ENCODE results near the gene CROCC. TPM values are rescaled to one million over a fixed set of nuclear protein-coding genes. Genes with fewer than 3 reads are reported as not detected.

Gene CROCC
- total RNA-seq, 2 donors from 2014 or later = 21.2 to 24.5 TPM

- no peak for ATAC-seq (replicated peaks)
Measured at GRCh38 chr1:16969651-16970050, 47.9 kb downstream of the CROCC start.

GRCh38 chr1:16970132-16970910, 48.6 kb downstream of the CROCC start:
- Mint-ChIP-seq H3K9me3 (no peaks in the 10 kb centered on the region), H3K36me3 (ENCODE audit: low read depth) (peaks cover 9% of the 10 kb centered on the region), H3K4me1 (no peaks in the 10 kb centered on the region), H3K4me3 (no peak overlapping the region), H3K27me3 (no peaks in the 10 kb centered on the region), H3K27ac (no peak overlapping the region)
- no peak for ATAC-seq (replicated peaks)

More at GRCh38 chr1:16969651-16970050, 47.9 kb downstream of the CROCC start:
- H3K4me1 Mint-ChIP-seq = no peaks in the 10 kb centered on the region
- no peak overlapping the region for H3K27ac Mint-ChIP-seq
- H3K9me3 Mint-ChIP-seq = no peaks in the 10 kb centered on the region
- H3K27me3 Mint-ChIP-seq = no peaks in the 10 kb centered on the region
- H3K36me3 Mint-ChIP-seq (ENCODE audit: low read depth) = peaks cover 13% of the 10 kb centered on the region
- no peak overlapping the region for H3K4me3 Mint-ChIP-seq

- Mint-ChIP-seq H3K27ac (no peak overlapping the region), H3K4me3 (no peak overlapping the region), H3K36me3 (ENCODE audit: low read depth) (no peaks in the 10 kb centered on the region), H3K27me3 (no peaks in the 10 kb centered on the region), H3K9me3 (no peaks in the 10 kb centered on the region), H3K4me1 (no peaks in the 10 kb centered on the region)
- no peak for ATAC-seq (replicated peaks)
Measured at GRCh38 chr1:16971341-16972188, 49.8 kb downstream of the CROCC start.

GRCh38 chr1:16972189-16972895, 50.6 kb downstream of the CROCC start:
- Mint-ChIP-seq H3K9me3 (no peaks in the 10 kb centered on the region), H3K4me1 (no peaks in the 10 kb centered on the region), H3K27me3 (no peaks in the 10 kb centered on the region), H3K4me3 (no peak overlapping the region), H3K27ac (no peak overlapping the region), H3K36me3 (ENCODE audit: low read depth) (no peaks in the 10 kb centered on the region)
- ATAC-seq (replicated peaks) = no peak

GRCh38 chr1:16973215-16973614, 51.5 kb downstream of the CROCC start:
- no peaks in the 10 kb centered on the region for H3K27me3 Mint-ChIP-seq
- H3K27ac Mint-ChIP-seq = no peak overlapping the region
- no peaks in the 10 kb centered on the region for H3K36me3 Mint-ChIP-seq (ENCODE audit: low read depth)
- H3K4me1 Mint-ChIP-seq = no peaks in the 10 kb centered on the region
- no peaks in the 10 kb centered on the region for H3K9me3 Mint-ChIP-seq
- no peak overlapping the region for H3K4me3 Mint-ChIP-seq
- no peak for ATAC-seq (replicated peaks)

GRCh38 chr1:16975211-16975610, 53.5 kb downstream of the CROCC start:
- Mint-ChIP-seq H3K4me1 (no peaks in the 10 kb centered on the region), H3K27me3 (no peaks in the 10 kb centered on the region), H3K9me3 (no peaks in the 10 kb centered on the region), H3K27ac (no peak overlapping the region), H3K4me3 (no peak overlapping the region), H3K36me3 (ENCODE audit: low read depth) (no peaks in the 10 kb centered on the region)
- ATAC-seq (replicated peaks) = no peak

- Mint-ChIP-seq H3K4me3 (no peak overlapping the region), H3K36me3 (ENCODE audit: low read depth) (no peaks in the 10 kb centered on the region), H3K27me3 (peaks cover 2% of the 10 kb centered on the region), H3K27ac (no peak overlapping the region), H3K4me1 (peaks cover 2% of the 10 kb centered on the region), H3K9me3 (no peaks in the 10 kb centered on the region)
- no peak for ATAC-seq (replicated peaks)
Measured at GRCh38 chr1:16975838-16976237, 54.1 kb downstream of the CROCC start.

GRCh38 chr1:16976966-16977365, 55.2 kb downstream of the CROCC start:
- H3K9me3 Mint-ChIP-seq = no peaks in the 10 kb centered on the region
- H3K36me3 Mint-ChIP-seq (ENCODE audit: low read depth) = no peaks in the 10 kb centered on the region
- peaks cover 6% of the 10 kb centered on the region for H3K4me1 Mint-ChIP-seq
- no peak overlapping the region for H3K4me3 Mint-ChIP-seq
- peaks cover 9% of the 10 kb centered on the region for H3K27me3 Mint-ChIP-seq
- H3K27ac Mint-ChIP-seq = no peak overlapping the region
- no peak for ATAC-seq (replicated peaks)

- no peak overlapping the region for H3K4me3 Mint-ChIP-seq
- H3K36me3 Mint-ChIP-seq (ENCODE audit: low read depth) = no peaks in the 10 kb centered on the region
- H3K4me1 Mint-ChIP-seq = peaks cover 6% of the 10 kb centered on the region
- H3K27me3 Mint-ChIP-seq = peaks cover 9% of the 10 kb centered on the region
- ATAC-seq (replicated peaks) = no peak
- H3K27ac Mint-ChIP-seq = no peak overlapping the region
- H3K9me3 Mint-ChIP-seq = no peaks in the 10 kb centered on the region
Measured at GRCh38 chr1:16977377-16977776, 55.6 kb downstream of the CROCC start.

GRCh38 chr1:16978139-16978538, 56.4 kb downstream of the CROCC start:
- no peaks in the 10 kb centered on the region for H3K36me3 Mint-ChIP-seq (ENCODE audit: low read depth)
- H3K4me1 Mint-ChIP-seq = peaks cover 6% of the 10 kb centered on the region
- no peak for ATAC-seq (replicated peaks)
- peaks cover 12% of the 10 kb centered on the region for H3K27me3 Mint-ChIP-seq
- H3K27ac Mint-ChIP-seq = no peak overlapping the region
- H3K4me3 Mint-ChIP-seq = no peak overlapping the region
- no peaks in the 10 kb centered on the region for H3K9me3 Mint-ChIP-seq

- no peak for ATAC-seq (replicated peaks)
- peak overlapping the region; percentile 28 for H3K4me3 Mint-ChIP-seq
- no peak overlapping the region for H3K27ac Mint-ChIP-seq
- peaks cover 6% of the 10 kb centered on the region for H3K4me1 Mint-ChIP-seq
- H3K36me3 Mint-ChIP-seq (ENCODE audit: low read depth) = no peaks in the 10 kb centered on the region
- H3K27me3 Mint-ChIP-seq = peaks cover 15% of the 10 kb centered on the region
- H3K9me3 Mint-ChIP-seq = no peaks in the 10 kb centered on the region
Measured at GRCh38 chr1:16978567-16979474, 57.1 kb downstream of the CROCC start.

GRCh38 chr1:16979475-16980327, 58.0 kb downstream of the CROCC start:
- Mint-ChIP-seq H3K4me1 (peaks cover 6% of the 10 kb centered on the region), H3K9me3 (no peaks in the 10 kb centered on the region), H3K27ac (no peak overlapping the region), H3K36me3 (ENCODE audit: low read depth) (no peaks in the 10 kb centered on the region), H3K27me3 (peaks cover 15% of the 10 kb centered on the region), H3K4me3 (peak overlapping the region; percentile 28)
- no peak for ATAC-seq (replicated peaks)
